GM18505 (cell line): ENCODE data around the gene AMDHD2.

Source experiments
- ATAC-seq: cut with Tn5 transposase; IDR thresholded peaks from one replicate; pipeline ENCODE4 v1.9.1; 2021; ENCODE audit not compliant: unreplicated experiment
- POLR2A ChIP-seq: IDR thresholded peaks from 4 replicates; pipeline ENCODE4 v1.6.1; 2011; ENCODE audit warnings: borderline replicate concordance; ENCODE audit not compliant: insufficient read depth, insufficient read length; ENCODE audit errors: extremely low read depth

The AMDHD2 gene

DNA sequence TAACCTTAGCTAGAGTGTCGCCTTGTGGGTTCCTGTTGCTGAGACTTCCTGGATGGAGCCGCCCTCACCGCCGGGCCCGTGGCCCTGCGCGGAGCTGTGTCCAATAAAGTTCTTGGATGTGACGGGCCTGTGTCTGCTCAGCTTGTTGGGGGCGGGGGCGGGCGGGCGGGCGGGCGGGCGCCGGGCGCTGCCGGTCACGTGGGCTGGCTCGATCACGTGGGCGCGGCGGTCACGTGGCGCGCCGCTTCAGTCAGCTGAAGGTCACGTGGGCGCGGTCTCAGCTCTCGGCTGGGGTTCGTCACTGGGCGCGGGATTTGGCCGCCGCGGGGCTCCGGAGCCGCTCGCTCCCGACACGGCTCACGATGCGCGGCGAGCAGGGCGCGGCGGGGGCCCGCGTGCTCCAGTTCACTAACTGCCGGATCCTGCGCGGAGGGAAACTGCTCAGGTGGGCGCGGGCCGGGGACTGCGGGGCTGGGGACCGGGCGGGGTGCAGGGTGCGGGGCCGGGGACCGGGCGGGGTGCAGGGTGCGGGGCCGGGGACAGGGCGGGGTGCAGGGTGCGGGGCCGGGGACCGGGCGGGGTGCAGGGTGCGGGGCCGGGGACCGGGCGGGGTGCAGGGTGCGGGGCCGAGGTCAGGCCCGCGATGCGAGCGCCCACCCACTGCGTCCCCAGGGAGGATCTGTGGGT lies at the start of gene AMDHD2:
AMDHD2 (plus strand) TSS at position 275 of the 687 bp plus-strand sequence; CDS start at position 363, 88 bp downstream.
- ATAC-seq = peak; percentile 45
- peak; percentile 65 for TF ChIP-seq POLR2A

DNA sequence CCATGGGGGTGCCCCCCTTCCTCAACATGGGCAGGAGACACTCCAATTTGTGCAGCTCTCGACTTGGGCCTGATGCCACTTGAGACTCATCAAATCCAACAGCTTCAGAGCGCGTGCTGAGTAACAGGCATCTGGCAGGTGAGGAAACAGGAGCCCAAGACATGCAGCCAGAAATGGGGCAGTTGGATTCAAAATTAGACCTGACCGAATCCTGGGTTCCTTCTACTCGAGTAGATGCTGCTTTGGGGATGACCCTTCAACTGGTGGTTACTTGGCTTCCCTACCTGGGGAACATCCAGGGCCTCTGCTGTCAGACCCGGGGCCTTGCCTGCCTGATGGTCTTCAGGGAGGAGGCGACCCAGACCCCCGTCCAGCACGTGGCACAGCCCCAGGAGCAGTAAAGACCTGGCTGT lies 49.6 kb upstream of the AMDHD2 start:
- TF ChIP-seq POLR2A = no peak
- no peak for ATAC-seq

DNA sequence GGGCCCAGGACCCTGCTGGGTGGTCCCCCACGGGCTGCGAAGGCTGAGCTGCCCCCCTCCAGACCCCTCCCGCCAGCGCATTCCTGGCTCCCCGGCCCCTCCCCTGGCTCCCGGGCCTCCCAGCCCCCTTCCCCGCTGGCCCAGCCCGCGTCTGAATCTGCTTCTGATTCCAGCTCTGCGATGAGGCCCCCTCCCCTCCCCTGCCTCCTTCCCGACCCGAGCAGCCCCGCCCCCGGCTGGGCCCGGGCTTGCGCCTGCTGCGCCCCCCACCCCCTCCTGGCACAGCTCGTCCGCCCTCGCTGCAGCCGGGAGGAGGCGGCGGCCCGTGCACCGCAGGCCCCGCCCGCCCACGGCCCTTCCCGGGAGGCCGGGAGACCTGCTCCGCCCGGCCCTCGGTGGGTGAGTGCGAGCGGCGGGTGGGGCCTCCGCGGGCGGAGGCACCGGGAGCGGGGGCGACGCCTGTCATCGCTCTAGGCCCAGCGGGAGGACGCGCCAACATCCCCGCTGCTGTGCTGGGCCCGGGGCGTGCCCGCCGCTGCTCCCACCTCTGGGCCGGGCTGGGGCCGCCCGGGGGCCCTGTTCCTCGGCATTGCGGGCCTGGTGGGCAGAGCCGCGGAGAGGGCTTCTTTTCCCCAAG lies 49.0 kb upstream of the AMDHD2 start, which contains the start of gene NTN3:
NTN3 (plus strand) TSS at position 282 of the 637 bp plus-strand sequence. CDS start 405 bp downstream, outside the sequence.
- no peak for ATAC-seq

DNA sequence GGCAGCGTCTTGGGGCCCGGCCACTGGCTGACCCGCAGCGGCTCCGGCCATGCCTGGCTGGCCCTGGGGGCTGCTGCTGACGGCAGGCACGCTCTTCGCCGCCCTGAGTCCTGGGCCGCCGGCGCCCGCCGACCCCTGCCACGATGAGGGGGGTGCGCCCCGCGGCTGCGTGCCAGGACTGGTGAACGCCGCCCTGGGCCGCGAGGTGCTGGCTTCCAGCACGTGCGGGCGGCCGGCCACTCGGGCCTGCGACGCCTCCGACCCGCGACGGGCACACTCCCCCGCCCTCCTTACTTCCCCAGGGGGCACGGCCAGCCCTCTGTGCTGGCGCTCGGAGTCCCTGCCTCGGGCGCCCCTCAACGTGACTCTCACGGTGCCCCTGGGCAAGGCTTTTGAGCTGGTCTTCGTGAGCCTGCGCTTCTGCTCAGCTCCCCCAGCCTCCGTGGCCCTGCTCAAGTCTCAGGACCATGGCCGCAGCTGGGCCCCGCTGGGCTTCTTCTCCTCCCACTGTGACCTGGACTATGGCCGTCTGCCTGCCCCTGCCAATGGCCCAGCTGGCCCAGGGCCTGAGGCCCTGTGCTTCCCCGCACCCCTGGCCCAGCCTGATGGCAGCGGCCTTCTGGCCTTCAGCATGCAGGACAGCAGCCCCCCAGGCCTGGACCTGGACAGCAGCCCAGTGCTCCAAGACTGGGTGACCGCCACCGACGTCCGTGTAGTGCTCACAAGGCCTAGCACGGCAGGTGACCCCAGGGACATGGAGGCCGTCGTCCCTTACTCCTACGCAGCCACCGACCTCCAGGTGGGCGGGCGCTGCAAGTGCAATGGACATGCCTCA lies 48.3 kb upstream of the AMDHD2 start:
- TF ChIP-seq POLR2A = no peak
- ATAC-seq = no peak

More for the DNA sequence above, 49.0 kb upstream of the AMDHD2 start, which contains the start of gene NTN3:
- no peak for TF ChIP-seq POLR2A

DNA sequence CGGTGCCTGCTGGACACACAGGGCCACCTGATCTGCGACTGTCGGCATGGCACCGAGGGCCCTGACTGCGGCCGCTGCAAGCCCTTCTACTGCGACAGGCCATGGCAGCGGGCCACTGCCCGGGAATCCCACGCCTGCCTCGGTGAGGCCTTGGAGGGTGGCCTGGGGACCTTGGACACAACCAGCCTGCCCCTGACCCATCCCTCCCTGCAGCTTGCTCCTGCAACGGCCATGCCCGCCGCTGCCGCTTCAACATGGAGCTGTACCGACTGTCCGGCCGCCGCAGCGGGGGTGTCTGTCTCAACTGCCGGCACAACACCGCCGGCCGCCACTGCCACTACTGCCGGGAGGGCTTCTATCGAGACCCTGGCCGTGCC lies 47.7 kb upstream of the AMDHD2 start:
- TF ChIP-seq POLR2A = no peak
- ATAC-seq = no peak

GRCh38 chr16:2472885-2473445 lies 47.2 kb upstream of the AMDHD2 start:
- no peak for TF ChIP-seq POLR2A
- ATAC-seq = no peak

DNA sequence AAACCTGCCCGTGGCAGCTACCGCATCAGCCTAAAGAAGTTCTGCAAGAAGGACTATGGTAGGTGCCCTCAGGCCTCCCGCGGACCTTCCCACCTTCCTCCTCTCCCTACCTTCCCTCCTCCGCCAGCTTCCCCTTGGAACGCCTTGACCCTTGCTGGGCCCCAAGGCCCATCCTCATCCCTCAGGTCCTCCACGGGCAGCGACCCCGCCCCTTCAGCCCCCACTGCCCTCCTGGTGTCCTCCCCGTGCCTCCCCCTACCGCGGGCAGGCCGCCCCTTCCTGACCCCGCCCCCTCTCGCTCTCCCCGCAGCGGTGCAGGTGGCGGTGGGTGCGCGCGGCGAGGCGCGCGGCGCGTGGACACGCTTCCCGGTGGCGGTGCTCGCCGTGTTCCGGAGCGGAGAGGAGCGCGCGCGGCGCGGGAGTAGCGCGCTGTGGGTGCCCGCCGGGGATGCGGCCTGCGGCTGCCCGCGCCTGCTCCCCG lies 46.7 kb upstream of the AMDHD2 start:
- ATAC-seq = no peak
- no peak for TF ChIP-seq POLR2A

- no peak for ATAC-seq
- TF ChIP-seq POLR2A = peak; percentile 34
Observed at GRCh38 chr16:2473999-2474876, 45.9 kb upstream of the AMDHD2 start.

GRCh38 chr16:2474877-2475412 lies 45.2 kb upstream of the AMDHD2 start, which contains the start of gene TBC1D24:
TBC1D24 (plus strand) TSS chr16:2475127; CDS start chr16:2496149, 21,022 bp downstream.
- TF ChIP-seq POLR2A = peak; percentile 80
- ATAC-seq = peak; percentile 47

DNA sequence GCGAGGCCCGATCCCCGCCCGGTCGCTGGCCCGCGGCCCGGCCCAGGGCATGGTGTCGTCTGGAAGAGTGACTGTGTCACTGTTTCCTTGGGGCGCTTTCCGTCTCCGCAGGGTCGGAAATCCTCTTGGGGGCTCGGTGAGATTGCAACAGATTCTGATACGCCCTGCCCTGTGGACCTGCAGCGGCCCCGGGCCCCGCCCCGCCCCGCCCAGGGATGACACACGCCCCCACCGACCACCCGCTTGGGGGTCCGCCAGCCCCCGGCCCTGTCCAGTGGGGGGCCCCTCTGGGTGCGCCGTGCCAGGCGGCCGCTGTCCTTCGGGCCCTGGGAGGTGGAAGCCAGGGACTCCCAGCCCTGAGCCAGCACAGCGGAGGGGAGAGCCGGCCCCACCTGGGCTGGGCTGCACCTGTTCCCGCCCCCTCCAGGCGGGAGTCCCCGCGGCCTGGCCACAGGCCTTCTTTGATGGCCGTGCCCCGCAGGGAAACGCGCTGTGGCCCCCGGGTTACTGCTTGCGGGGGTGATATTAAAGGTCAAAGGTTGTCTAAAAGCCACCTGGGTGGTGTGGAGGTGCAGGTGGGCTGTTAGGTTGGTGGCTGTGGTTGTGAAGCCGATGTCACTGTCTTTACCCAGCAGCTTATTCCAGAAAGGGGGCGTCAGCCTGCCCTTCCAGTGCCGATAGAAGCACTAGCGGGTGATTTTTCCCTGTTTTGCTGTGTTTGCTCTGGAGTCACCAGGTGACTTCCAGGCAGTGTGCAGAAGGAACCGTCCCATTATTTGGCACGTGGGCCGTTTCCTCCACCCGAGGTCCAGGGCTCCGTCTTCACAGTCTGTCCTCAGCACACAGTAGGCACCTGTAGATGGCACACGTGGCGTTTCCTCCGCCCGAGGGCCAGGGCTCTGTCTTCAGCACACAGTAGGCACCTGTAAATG lies 44.5 kb upstream of the AMDHD2 start:
- peak; percentile 5 for ATAC-seq
- TF ChIP-seq POLR2A = no peak

GRCh38 chr16:2476345-2476720 lies 43.8 kb upstream of the AMDHD2 start:
- ATAC-seq = no peak
- TF ChIP-seq POLR2A = no peak
